Measurements from ENCODE around the gene TTC33. TPM values are rescaled to one million over a fixed set of nuclear protein-coding genes. Genes with fewer than 3 reads are reported as not detected.
"Not testable (repeated sequence)": the region's sequence is repeated elsewhere in the genome, so short reads cannot be mapped to it uniquely, and the experiment has no call there.

The TTC33 gene
- total RNA-seq, 1 donor from 2014 or later: 14.3 TPM

DNA sequence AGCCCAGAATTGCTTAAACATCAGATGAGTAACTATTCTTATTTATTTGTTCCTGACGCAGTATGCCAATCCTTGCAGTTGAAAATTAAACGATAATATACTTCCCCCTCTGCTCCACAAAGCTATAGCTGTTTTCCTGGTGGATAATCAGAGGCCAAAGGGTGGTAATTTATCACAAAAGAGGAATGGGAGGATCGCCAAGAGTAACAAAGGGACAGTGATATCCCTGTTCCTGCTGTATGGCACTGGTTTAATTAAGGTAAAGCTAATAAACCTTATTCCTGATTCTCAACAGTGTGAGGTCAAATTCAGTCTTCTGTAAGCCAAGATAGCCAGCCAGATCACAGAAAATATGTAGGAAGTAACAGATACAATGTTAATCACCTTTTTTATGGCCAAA is 109.5 kb downstream of the TTC33 start:
- no peaks in the 10 kb centered on the region for H3K27me3 ChIP-seq (ENCODE audit: low read depth)
- H3K27ac ChIP-seq (replicated peaks): no peak overlapping the region
- no peaks in the 10 kb centered on the region for H3K4me1 ChIP-seq
- H3K36me3 ChIP-seq: no peaks in the 10 kb centered on the region
- no peak for DNase-seq
- intact Hi-C loops (cut with micrococcal nuclease): no loop called here
- TF ChIP-seq, protein P1, sequence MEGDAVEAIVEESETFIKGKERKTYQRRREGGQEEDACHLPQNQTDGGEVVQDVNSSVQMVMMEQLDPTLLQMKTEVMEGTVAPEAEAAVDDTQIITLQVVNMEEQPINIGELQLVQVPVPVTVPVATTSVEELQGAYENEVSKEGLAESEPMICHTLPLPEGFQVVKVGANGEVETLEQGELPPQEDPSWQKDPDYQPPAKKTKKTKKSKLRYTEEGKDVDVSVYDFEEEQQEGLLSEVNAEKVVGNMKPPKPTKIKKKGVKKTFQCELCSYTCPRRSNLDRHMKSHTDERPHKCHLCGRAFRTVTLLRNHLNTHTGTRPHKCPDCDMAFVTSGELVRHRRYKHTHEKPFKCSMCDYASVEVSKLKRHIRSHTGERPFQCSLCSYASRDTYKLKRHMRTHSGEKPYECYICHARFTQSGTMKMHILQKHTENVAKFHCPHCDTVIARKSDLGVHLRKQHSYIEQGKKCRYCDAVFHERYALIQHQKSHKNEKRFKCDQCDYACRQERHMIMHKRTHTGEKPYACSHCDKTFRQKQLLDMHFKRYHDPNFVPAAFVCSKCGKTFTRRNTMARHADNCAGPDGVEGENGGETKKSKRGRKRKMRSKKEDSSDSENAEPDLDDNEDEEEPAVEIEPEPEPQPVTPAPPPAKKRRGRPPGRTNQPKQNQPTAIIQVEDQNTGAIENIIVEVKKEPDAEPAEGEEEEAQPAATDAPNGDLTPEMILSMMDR (IDR thresholded peaks at IDR 0.05; ENCODE audit: borderline replicate concordance): no peak
- H3K9me3 ChIP-seq (replicated peaks): peaks cover 7% of the 10 kb centered on the region
- no peak overlapping the region for H3K4me3 ChIP-seq

DNA sequence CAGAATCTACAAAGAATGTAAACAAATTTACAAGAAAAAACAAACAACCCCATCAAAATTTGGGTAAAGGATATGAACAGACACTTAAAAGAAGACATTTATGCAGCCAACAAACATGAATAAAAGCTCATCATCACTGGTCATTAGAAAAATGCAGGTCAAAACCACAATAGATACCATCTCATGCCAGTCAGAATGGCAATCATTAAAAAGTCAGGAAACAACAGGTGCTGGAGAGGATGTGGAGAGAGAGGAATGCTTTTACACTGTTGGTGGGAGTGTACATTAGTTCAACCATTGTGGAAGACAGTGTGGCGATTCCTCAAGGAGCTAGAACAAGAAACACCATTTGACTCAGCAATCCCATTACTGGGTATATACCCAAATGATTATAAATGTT is 116.2 kb downstream of the TTC33 start:
- H3K4me3 ChIP-seq; DNase-seq; H3K4me1 ChIP-seq; H3K27me3 ChIP-seq (ENCODE audit: low read depth); H3K27ac ChIP-seq (replicated peaks); intact Hi-C loops (cut with micrococcal nuclease); H3K36me3 ChIP-seq: not testable (repeated sequence)
- peaks cover 65% of the 10 kb centered on the region for H3K9me3 ChIP-seq (replicated peaks)

DNA sequence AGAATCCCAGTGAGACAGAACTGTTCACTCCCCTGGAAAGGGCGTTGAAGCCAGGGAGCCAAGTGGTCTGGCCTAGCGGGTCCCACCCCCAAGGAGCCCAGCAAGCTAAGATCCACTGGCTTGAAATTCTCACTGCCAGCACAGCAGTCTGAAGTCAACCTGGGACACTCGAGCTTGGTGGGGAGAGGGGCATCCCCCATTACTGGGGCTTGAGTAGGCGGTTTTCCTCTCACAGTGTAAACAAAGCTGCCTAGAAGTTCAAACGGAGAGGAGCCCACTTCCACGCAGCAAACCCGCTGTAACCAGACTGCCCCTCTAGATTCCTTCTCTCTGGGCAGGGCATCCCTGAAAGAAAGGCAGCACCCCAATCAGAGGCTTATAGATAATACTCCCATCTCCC is 121.2 kb downstream of the TTC33 start:
- no peaks in the 10 kb centered on the region for H3K36me3 ChIP-seq
- DNase-seq: no peak
- TF ChIP-seq, protein P1 (IDR thresholded peaks at IDR 0.05; ENCODE audit: borderline replicate concordance): no peak
- H3K27me3 ChIP-seq (ENCODE audit: low read depth): no peaks in the 10 kb centered on the region
- no peak overlapping the region for H3K4me3 ChIP-seq
- H3K9me3 ChIP-seq (replicated peaks): peaks cover 45% of the 10 kb centered on the region
- intact Hi-C loops (cut with micrococcal nuclease): no loop called here
- H3K27ac ChIP-seq (replicated peaks): no peak overlapping the region
- H3K4me1 ChIP-seq: no peaks in the 10 kb centered on the region

DNA sequence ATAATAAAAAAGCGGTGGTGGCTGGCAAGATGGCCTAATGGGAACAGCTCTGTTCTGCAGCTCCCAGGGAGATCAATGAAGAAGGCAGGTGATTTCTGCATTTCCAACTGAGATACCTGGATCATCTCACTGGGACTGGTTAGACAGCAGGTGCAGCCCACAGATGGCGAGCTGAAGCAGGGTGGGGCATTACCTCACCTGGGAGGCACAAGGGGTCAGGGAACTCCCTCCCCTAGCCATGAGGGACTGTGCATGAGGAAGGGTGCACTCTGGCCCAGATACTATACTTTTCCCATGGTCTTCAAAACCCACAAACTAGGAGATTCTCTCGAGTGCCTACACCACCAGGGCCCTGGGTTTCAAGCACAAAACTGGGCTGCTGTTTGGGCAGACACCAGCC is 121.6 kb downstream of the TTC33 start:
- intact Hi-C loops (cut with micrococcal nuclease): no loop called here

GRCh38 chr5:40631236-40631635 is 124.5 kb downstream of the TTC33 start:
- Histone ChIP-seq H3K9me3 (replicated peaks) (peaks cover 11% of the 10 kb centered on the region), H3K27ac (replicated peaks) (no peak overlapping the region), H3K4me1 (no peaks in the 10 kb centered on the region), H3K36me3 (no peaks in the 10 kb centered on the region), H3K27me3 (ENCODE audit: low read depth) (no peaks in the 10 kb centered on the region), H3K4me3 (no peak overlapping the region)
- intact Hi-C loops (cut with micrococcal nuclease): no loop called here
- no peak for DNase-seq
- TF ChIP-seq, protein P1 (IDR thresholded peaks at IDR 0.05; ENCODE audit: borderline replicate concordance): no peak

More for the DNA sequence above, 121.6 kb downstream of the TTC33 start:
- peaks cover 40% of the 10 kb centered on the region for H3K9me3 ChIP-seq (replicated peaks)
- H3K27me3 ChIP-seq (ENCODE audit: low read depth): no peaks in the 10 kb centered on the region
- TF ChIP-seq, protein P1 (IDR thresholded peaks at IDR 0.05; ENCODE audit: borderline replicate concordance): no peak
- no peak overlapping the region for H3K27ac ChIP-seq (replicated peaks)
- H3K36me3 ChIP-seq: no peaks in the 10 kb centered on the region
- no peak for DNase-seq
- H3K4me3 ChIP-seq: no peak overlapping the region
- no peaks in the 10 kb centered on the region for H3K4me1 ChIP-seq

- H3K4me1 ChIP-seq: no peaks in the 10 kb centered on the region
- no peak overlapping the region for H3K27ac ChIP-seq (replicated peaks)
- no peak overlapping the region for H3K4me3 ChIP-seq
- peaks cover under 1% of the 10 kb centered on the region for H3K9me3 ChIP-seq (replicated peaks)
- TF ChIP-seq, protein P1 (IDR thresholded peaks at IDR 0.05; ENCODE audit: borderline replicate concordance): no peak
- no peaks in the 10 kb centered on the region for H3K36me3 ChIP-seq
- intact Hi-C loops (cut with micrococcal nuclease): no loop called here
- no peaks in the 10 kb centered on the region for H3K27me3 ChIP-seq (ENCODE audit: low read depth)
- DNase-seq: no peak
Measured at GRCh38 chr5:40630126-40630525, 125.6 kb downstream of the TTC33 start.
